Loucy (cell line): ENCODE results near the gene CRY2.

Source experiments
- H2AFZ ChIP-seq: fragments of 200-600 bp; sonication (generic); 2 replicates; pipeline ENCODE4 v1.6.0; 2016; ENCODE audit warnings: antibody characterized with exemption, mild to moderate bottlenecking, low read length, moderate library complexity
- H3F3A ChIP-seq: fragments of 200-600 bp; 2 replicates; pipeline ENCODE4 v1.6.0; 2016; ENCODE audit warnings: antibody characterized with exemption, low read depth, mild to moderate bottlenecking
- H3K27me3 ChIP-seq: fragments of 200-600 bp; sonication (generic); 2 replicates; pipeline ENCODE4 v1.6.1; 2014; ENCODE audit warnings: low read length, mild to moderate bottlenecking; ENCODE audit not compliant: insufficient read depth, poor library complexity, severe bottlenecking
- H3K36me3 ChIP-seq: fragments of 200-600 bp; sonication (generic); 2 replicates; pipeline ENCODE4 v1.6.1; 2016; ENCODE audit warnings: low read length; ENCODE audit not compliant: insufficient read depth
- H3K4me1 ChIP-seq: fragments of 200-600 bp; sonication (generic); 2 replicates; pipeline ENCODE4 v1.5.1; 2014; ENCODE audit warnings: low read length, mild to moderate bottlenecking; ENCODE audit not compliant: insufficient read depth, poor library complexity, severe bottlenecking
- H3K4me2 ChIP-seq: fragments of 200-600 bp; sonication (generic); 2 replicates; pipeline ENCODE4 v1.6.0; 2014; ENCODE audit warnings: antibody characterized with exemption, low read length, low read depth, mild to moderate bottlenecking; ENCODE audit not compliant: poor library complexity, severe bottlenecking
- H3K4me3 ChIP-seq: fragments of 200-600 bp; sonication (generic); 2 replicates; pipeline ENCODE4 v1.5.1; 2014; ENCODE audit warnings: low read length, mild to moderate bottlenecking, mixed read lengths; ENCODE audit not compliant: poor library complexity, severe bottlenecking
- H3K79me2 ChIP-seq: fragments of 200-600 bp; sonication (generic); 2 replicates; pipeline ENCODE4 v1.6.1; 2014; ENCODE audit warnings: low read length; ENCODE audit not compliant: insufficient read depth
- H3K9ac ChIP-seq: fragments of 200-600 bp; sonication (generic); 2 replicates; pipeline ENCODE4 v1.6.0; 2014; ENCODE audit warnings: mild to moderate bottlenecking, low read depth, low read length, moderate library complexity; ENCODE audit not compliant: poor library complexity, severe bottlenecking
- H3K9me2 ChIP-seq: fragments of 200-600 bp; sonication (generic); replicated peaks from 2 replicates; pipeline ENCODE4 v1.6.1; 2016; ENCODE audit warnings: low read depth, low read length, mixed read lengths
- H3K9me3 ChIP-seq: fragments of 200-600 bp; sonication (generic); 2 replicates; pipeline ENCODE4 v1.6.1; 2014; ENCODE audit warnings: mild to moderate bottlenecking, antibody characterized with exemption, low read length, low read depth; ENCODE audit not compliant: insufficient read depth
- H4K20me1 ChIP-seq: fragments of 200-600 bp; sonication (generic); 2 replicates; pipeline ENCODE4 v1.6.0; 2014; ENCODE audit warnings: antibody characterized with exemption, low read length, mild to moderate bottlenecking; ENCODE audit not compliant: insufficient read depth, poor library complexity, severe bottlenecking
- EZH2phosphoT487 ChIP-seq: fragments of 200-600 bp; IDR thresholded peaks from 2 replicates; pipeline ENCODE4 v1.6.1; 2018; ENCODE audit warnings: antibody characterized with exemption, mild to moderate bottlenecking, moderate library complexity, borderline replicate concordance
- TF ChIP-seq, protein P1 (sequence below): fragments of 200-600 bp; sonication (generic); conservative IDR thresholded peaks from 2 replicates; pipeline ENCODE4 v1.5.1; 2014; ENCODE audit warnings: mild to moderate bottlenecking, antibody characterized with exemption, low read length

The CRY2 gene

DNA sequence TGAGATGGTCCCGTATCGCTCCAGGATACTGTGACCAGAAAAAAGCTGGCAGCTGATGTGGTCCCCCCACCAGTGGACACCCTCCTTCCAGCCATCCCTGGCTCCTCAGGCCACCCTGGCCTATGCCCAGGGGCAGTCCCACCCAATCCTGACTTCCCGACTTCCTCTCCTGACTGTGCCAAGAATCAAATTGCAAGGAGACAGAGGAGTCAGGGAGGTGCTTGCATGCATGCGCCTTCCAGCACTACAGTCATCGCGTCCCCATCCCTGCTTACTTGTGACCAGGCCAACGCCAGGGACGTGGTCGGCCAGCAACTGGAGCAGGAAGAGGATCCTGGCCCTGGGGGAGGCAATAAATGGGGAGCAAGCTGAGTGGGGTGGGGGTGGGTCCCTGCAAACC lies 63.3 kb downstream of the CRY2 start:
- H3K9me2 ChIP-seq: no peaks in the 10 kb centered on the region
- peaks cover 3% of the 10 kb centered on the region; the same call in 1 of the 2 replicates for H3K79me2 ChIP-seq

GRCh38 chr11:45913514-45913913 lies 66.2 kb downstream of the CRY2 start:
- no peak overlapping the region for H2AFZ ChIP-seq
- 0 out of 2 replicates have a peak, but pooled peaks cover 3% of the 10 kb centered on the region for H3F3A ChIP-seq
- no peaks in the 10 kb centered on the region for H3K9me3 ChIP-seq
- no peaks in the 10 kb centered on the region for H3K9me2 ChIP-seq
- H3K27me3 ChIP-seq: no peaks in the 10 kb centered on the region
- peaks cover 23% of the 10 kb centered on the region for H3K79me2 ChIP-seq
- peaks cover 22% of the 10 kb centered on the region; the same call in 1 of the 2 replicates for H3K36me3 ChIP-seq
- no peak overlapping the region for H3K4me2 ChIP-seq
- no peak overlapping the region for H3K9ac ChIP-seq
- peaks cover 14% of the 10 kb centered on the region for H3K4me1 ChIP-seq
- H3K4me3 ChIP-seq: no peak overlapping the region
- peaks cover 22% of the 10 kb centered on the region for H4K20me1 ChIP-seq
- TF ChIP-seq EZH2phosphoT487: no peak
- TF ChIP-seq, protein P1, sequence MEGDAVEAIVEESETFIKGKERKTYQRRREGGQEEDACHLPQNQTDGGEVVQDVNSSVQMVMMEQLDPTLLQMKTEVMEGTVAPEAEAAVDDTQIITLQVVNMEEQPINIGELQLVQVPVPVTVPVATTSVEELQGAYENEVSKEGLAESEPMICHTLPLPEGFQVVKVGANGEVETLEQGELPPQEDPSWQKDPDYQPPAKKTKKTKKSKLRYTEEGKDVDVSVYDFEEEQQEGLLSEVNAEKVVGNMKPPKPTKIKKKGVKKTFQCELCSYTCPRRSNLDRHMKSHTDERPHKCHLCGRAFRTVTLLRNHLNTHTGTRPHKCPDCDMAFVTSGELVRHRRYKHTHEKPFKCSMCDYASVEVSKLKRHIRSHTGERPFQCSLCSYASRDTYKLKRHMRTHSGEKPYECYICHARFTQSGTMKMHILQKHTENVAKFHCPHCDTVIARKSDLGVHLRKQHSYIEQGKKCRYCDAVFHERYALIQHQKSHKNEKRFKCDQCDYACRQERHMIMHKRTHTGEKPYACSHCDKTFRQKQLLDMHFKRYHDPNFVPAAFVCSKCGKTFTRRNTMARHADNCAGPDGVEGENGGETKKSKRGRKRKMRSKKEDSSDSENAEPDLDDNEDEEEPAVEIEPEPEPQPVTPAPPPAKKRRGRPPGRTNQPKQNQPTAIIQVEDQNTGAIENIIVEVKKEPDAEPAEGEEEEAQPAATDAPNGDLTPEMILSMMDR: no peak

More for the DNA sequence above, 63.3 kb downstream of the CRY2 start:
- Histone ChIP-seq H3K4me2 (no peak overlapping the region), H3K4me1 (peaks cover 12% of the 10 kb centered on the region), H2AFZ (no peak overlapping the region), H4K20me1 (peaks cover 4% of the 10 kb centered on the region), H3K9ac (no peak overlapping the region), H3K27me3 (no peaks in the 10 kb centered on the region), H3K36me3 (peaks cover 22% of the 10 kb centered on the region; the same call in 1 of the 2 replicates), H3K4me3 (no peak overlapping the region), H3K9me3 (no peaks in the 10 kb centered on the region), H3F3A (no peaks in the 10 kb centered on the region)
- TF ChIP-seq EZH2phosphoT487: no peak
- TF ChIP-seq, protein P1: no peak

DNA sequence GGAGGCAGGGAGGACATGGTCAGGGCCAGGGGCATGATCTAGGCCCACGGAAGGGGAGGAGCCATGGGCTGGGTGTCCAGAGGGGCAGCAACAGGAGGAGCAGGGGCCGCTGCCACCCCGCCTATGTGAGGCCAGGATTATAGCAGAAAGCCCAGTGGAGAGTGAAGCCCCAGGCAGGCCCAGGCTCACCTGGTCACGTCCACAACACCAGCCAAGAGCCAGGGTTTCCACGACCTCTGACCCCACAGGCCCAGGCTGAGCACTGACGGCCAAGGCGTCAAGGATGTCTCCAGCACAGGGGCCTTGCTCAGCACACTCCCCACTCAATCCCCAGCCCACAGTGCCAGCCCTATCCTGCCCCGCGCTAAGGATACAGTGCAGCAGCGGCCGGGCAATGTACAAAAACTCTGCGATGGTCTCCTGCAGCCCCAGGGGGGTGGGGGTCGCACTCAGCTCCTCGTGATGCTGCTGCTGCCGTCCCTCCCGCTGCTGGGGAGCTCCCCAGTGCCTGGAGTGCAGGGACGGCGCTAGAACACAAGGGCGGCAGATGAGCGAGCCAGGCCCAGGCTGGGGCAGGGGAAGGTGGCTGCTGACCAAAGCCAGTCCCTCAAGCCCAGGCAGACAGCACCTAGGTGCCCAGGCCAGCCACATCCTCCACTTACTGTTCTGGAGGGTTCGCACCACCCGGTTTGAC lies 66.8 kb downstream of the CRY2 start:
- H3K9ac ChIP-seq: no peak overlapping the region
- peaks cover 22% of the 10 kb centered on the region; the same call in 1 of the 2 replicates for H3K36me3 ChIP-seq

More for the DNA sequence above, 66.8 kb downstream of the CRY2 start:
- H3K4me1 ChIP-seq: peaks cover 17% of the 10 kb centered on the region
- no peak overlapping the region for H3K4me2 ChIP-seq
- H3F3A ChIP-seq: peaks cover 3% of the 10 kb centered on the region; the same call in 1 of the 2 replicates
- no peaks in the 10 kb centered on the region for H3K9me3 ChIP-seq
- no peaks in the 10 kb centered on the region for H3K27me3 ChIP-seq
- peaks cover 23% of the 10 kb centered on the region for H3K79me2 ChIP-seq
- TF ChIP-seq, protein P1: no peak
- no peak for TF ChIP-seq EZH2phosphoT487
- no peak overlapping the region for H3K4me3 ChIP-seq
- no peaks in the 10 kb centered on the region for H3K9me2 ChIP-seq
- peaks cover 22% of the 10 kb centered on the region for H4K20me1 ChIP-seq
- no peak overlapping the region for H2AFZ ChIP-seq
